ENCODE measurements around the gene RND3.

GRCh38 chr2:150438654-150439053 lies 48.8 kb downstream of the RND3 start:
- no peak for TF ChIP-seq YY1 (IDR thresholded peaks at IDR 0.05; ENCODE audit: low read depth, low read length)
- TF ChIP-seq RAD21 (IDR thresholded peaks at IDR 0.05; ENCODE audit: insufficient read depth, low read depth, low read length) = no peak
- TF ChIP-seq CTCF (IDR thresholded peaks at IDR 0.05 in 2 of 3, conservative IDR thresholded peaks at IDR 0.05 in 1 of 3; ENCODE audit: control insufficient read depth in 2 of 3, extremely low read depth in 1 of 3, insufficient read depth in 1 of 3, low read depth in 3 of 3, low read length in 3 of 3) = no peak
- TF ChIP-seq ESRRA (IDR thresholded peaks at IDR 0.05; ENCODE audit: low read length) = no peak
